SU-DHL-6 (cell line): ENCODE measurements around the gene ZFP36.

ENCODE experiments used
- EZH2phosphoT487 ChIP-seq: fragments of 200-600 bp; sonication (generic), shearing (Covaris generic); conservative IDR thresholded peaks from 2 replicates; pipeline ENCODE4 v1.6.1; 2018; ENCODE audit warnings: mild to moderate bottlenecking, antibody characterized with exemption, low read length, moderate library complexity, mixed read lengths
- TF ChIP-seq, protein P1 (sequence below): fragments of 200-600 bp; sonication (generic); IDR thresholded peaks from one replicate; pipeline ENCODE4 v1.5.1; 2017; ENCODE audit warnings: antibody characterized with exemption, mild to moderate bottlenecking, low read length, moderate library complexity; ENCODE audit not compliant: insufficient read depth, poor library complexity, severe bottlenecking

DNA sequence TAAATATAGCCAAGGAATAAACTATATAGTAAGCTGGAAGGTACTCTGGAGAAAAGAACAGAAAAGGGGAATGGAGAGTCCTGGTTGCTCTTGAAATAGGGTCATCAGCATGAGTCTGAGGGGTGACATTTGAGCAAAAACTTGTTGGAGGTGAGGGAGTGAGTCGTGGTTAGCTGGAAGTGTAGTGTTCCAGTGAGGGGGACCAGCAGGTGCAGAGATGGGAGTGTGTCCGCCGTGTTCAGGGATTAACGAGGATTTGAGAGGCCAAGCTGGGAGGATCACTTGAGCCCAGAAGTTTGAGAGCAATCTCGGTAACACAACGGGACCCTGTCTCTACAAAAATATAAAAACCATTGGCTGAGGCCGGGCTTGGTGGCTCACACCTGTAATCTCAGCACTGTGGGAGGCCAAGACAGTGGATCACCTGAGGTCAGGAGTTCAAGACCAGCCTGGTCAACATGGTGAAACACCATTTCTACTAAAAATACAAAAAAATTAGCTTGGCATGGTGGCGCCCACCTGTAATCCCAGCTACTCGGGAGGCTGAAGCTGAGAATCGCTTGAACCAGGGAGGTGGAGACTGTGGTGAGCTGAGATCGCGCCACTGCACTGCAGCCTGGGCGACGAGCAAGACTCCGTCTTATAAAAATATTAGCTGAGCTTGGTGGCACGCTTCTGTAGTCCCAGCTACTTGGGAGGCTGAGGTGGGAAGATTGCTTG is 39.9 kb downstream of the ZFP36 start:
- TF ChIP-seq, protein P1, sequence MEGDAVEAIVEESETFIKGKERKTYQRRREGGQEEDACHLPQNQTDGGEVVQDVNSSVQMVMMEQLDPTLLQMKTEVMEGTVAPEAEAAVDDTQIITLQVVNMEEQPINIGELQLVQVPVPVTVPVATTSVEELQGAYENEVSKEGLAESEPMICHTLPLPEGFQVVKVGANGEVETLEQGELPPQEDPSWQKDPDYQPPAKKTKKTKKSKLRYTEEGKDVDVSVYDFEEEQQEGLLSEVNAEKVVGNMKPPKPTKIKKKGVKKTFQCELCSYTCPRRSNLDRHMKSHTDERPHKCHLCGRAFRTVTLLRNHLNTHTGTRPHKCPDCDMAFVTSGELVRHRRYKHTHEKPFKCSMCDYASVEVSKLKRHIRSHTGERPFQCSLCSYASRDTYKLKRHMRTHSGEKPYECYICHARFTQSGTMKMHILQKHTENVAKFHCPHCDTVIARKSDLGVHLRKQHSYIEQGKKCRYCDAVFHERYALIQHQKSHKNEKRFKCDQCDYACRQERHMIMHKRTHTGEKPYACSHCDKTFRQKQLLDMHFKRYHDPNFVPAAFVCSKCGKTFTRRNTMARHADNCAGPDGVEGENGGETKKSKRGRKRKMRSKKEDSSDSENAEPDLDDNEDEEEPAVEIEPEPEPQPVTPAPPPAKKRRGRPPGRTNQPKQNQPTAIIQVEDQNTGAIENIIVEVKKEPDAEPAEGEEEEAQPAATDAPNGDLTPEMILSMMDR = no peak
- no peak for TF ChIP-seq EZH2phosphoT487
